ENCODE results near the gene SDF4. TPM values are rescaled to one million over a fixed set of nuclear protein-coding genes. Genes with fewer than 3 reads are reported as not detected.
A peak's percentile ranks its signal among the peaks of the same experiment; 100 is the strongest.

Gene SDF4
- total RNA-seq, 1 experiment from 2014 or later: 82.0 TPM

DNA sequence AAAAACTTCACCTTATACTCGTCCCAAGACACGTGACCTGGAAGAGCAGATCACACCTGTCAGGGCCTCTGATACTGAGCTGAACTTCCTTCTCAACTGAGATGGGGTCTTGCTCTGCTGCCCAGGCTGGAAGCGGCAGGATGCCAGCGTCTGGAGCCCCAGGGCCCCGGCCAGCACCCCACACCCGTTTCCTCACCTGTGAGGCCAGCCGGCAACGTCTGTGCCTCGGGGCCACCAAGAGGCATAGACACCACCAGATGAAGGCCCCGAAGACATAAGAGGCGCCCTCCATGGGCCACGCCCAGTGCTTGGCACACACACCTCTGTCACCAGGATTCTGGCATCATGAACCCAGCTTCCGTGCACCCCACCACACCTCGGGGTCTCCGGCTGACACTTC lies 8.5 kb downstream of the SDF4 start:
- Histone ChIP-seq H4K5ac (ENCODE audit: insufficient read length, low read depth, low read length) (no peak overlapping the region), H3K4ac (ENCODE audit: low read depth, low read length) (no peak overlapping the region), H3K56ac (ENCODE audit: insufficient read length, low read depth, low read length) (no peak overlapping the region), H4K91ac (ENCODE audit: insufficient read length, low read depth, low read length) (no peak overlapping the region), H2AFZ (ENCODE audit: low read length) (no peak overlapping the region), H3K23ac (ENCODE audit: insufficient read length, low read depth, low read length) (no peak overlapping the region), H3K27ac (ENCODE audit: insufficient read length, low read depth, low read length) (no peak overlapping the region), H2BK20ac (ENCODE audit: low read depth, low read length, poor library complexity, severe bottlenecking) (no peak overlapping the region), H3K79me1 (ENCODE audit: insufficient read depth, low read depth, low read length, poor library complexity, severe bottlenecking) (no peaks in the 10 kb centered on the region), H2AK5ac (ENCODE audit: insufficient read length, low read length) (no peak overlapping the region), H3K23me2 (ENCODE audit: insufficient read length, low read depth, low read length, poor library complexity, severe bottlenecking) (no peaks in the 10 kb centered on the region), H3K18ac (ENCODE audit: insufficient read length, low read depth, low read length) (no peak overlapping the region), H3K9ac (ENCODE audit: extremely low read depth, insufficient read length, low read length) (no peak overlapping the region), H2BK5ac (ENCODE audit: insufficient read length, low read length) (no peak overlapping the region), H3K4me1 (ENCODE audit: insufficient read depth, low read length) (no peaks in the 10 kb centered on the region), H2BK15ac (ENCODE audit: low read depth, low read length) (no peak overlapping the region), H3K27me3 (ENCODE audit: insufficient read depth, low read length) (no peaks in the 10 kb centered on the region), H4K8ac (replicated peaks; ENCODE audit: insufficient read length, low read depth, low read length) (no peak overlapping the region), H3T11ph (ENCODE audit: low read length) (no peak overlapping the region), H3K4me2 (ENCODE audit: insufficient read depth, insufficient read length, low read length) (no peak overlapping the region), H2BK120ac (ENCODE audit: low read depth, low read length, poor library complexity, severe bottlenecking) (no peak overlapping the region), H3K14ac (ENCODE audit: insufficient read depth, low read length) (no peak overlapping the region), H2BK12ac (ENCODE audit: insufficient read length, low read depth, low read length) (no peak overlapping the region), H4K20me1 (ENCODE audit: control insufficient read depth, insufficient read depth, insufficient read length) (no peaks in the 10 kb centered on the region), H3K9me3 (ENCODE audit: control insufficient read depth, low read depth, low read length) (no peaks in the 10 kb centered on the region), H3K79me2 (ENCODE audit: insufficient read depth, low read length) (no peaks in the 10 kb centered on the region; the same call in 1 of the 2 replicates)
- Mint-ChIP-seq H3K4me3 (0 out of 5 replicates have a peak overlapping the region, but pooled peaks of 1 of the 2 experiments have one; percentile 24), H3K4me1 (no peaks in the 10 kb centered on the region), H3K9me3 (no peaks in the 10 kb centered on the region; a peak in 1 of 5 replicates), H3K27ac (no peak overlapping the region; a peak in 1 of 7 replicates), H3K36me3 (ENCODE audit: insufficient read depth in 1 of 3, low read depth in 3 of 3) (peaks cover 25 to 57% (median 43%) of the 10 kb centered on the region in 3 experiments), H3K27me3 (ENCODE audit: low read depth) (no peaks in the 10 kb centered on the region)
- no peak for TF ChIP-seq CTCF (conservative IDR thresholded peaks at IDR 0.05)
- WGBS (ENCODE audit: extremely low coverage, insufficient read length, low lambda C conversion rate): no CpG with 5 or more reads among the region's 15 CpGs
- DNase-seq: no peak

All from H9 (cell line).